HPDE6-E6E7 (cell line): ENCODE results near the gene CD276.

ENCODE experiments used
- DNase-seq: peaks from one replicate; pipeline ENCODE4 v3.0.0; 2011; ENCODE audit warnings: missing footprints; ENCODE audit errors: extremely low spot score

The CD276 gene

GRCh38 chr15:73747847-73748590, 63.8 kb downstream of the CD276 start:
- no peak for DNase-seq

GRCh38 chr15:73748730-73749129, 64.5 kb downstream of the CD276 start:
- no peak for DNase-seq

GRCh38 chr15:73749533-73749932, 65.3 kb downstream of the CD276 start:
- DNase-seq: no peak

- no peak for DNase-seq
Measured at GRCh38 chr15:73749971-73750370, 65.8 kb downstream of the CD276 start.

GRCh38 chr15:73750438-73750837, 66.3 kb downstream of the CD276 start:
- no peak for DNase-seq

GRCh38 chr15:73750951-73751350, 66.8 kb downstream of the CD276 start:
- no peak for DNase-seq

- DNase-seq: no peak
Measured at GRCh38 chr15:73751511-73751898, 67.3 kb downstream of the CD276 start.

GRCh38 chr15:73751899-73752805, 68.0 kb downstream of the CD276 start:
- no peak for DNase-seq

- no peak for DNase-seq
Measured at GRCh38 chr15:73752806-73753193, 68.6 kb downstream of the CD276 start.

GRCh38 chr15:73753250-73754130, 69.3 kb downstream of the CD276 start, which contains the start of gene INSYN1:
Gene INSYN1, minus strand, starts transcription at chr15:73753351. Its CDS starts 2,221 bp downstream, at chr15:73751130.
- no peak for DNase-seq

- DNase-seq: no peak
Measured at GRCh38 chr15:73754461-73754860, 70.3 kb downstream of the CD276 start.

- DNase-seq: no peak
Measured at GRCh38 chr15:73755481-73755880, 71.3 kb downstream of the CD276 start.

- DNase-seq: no peak
Measured at GRCh38 chr15:73755946-73756345, 71.8 kb downstream of the CD276 start.

- no peak for DNase-seq
Measured at GRCh38 chr15:73756390-73756789, 72.2 kb downstream of the CD276 start.

- no peak for DNase-seq
Measured at GRCh38 chr15:73756947-73757513, 72.8 kb downstream of the CD276 start.

GRCh38 chr15:73757571-73757970, 73.4 kb downstream of the CD276 start:
- no peak for DNase-seq

- DNase-seq: no peak
Measured at GRCh38 chr15:73758461-73758860, 74.3 kb downstream of the CD276 start.

- no peak for DNase-seq
Measured at GRCh38 chr15:73760330-73761329, 76.4 kb downstream of the CD276 start.

GRCh38 chr15:73763931-73764330, 79.7 kb downstream of the CD276 start:
- DNase-seq: no peak
